Ovary (tissue), 3 donors: ENCODE data around the gene AUTS2.

ENCODE experiments used
- CTCF ChIP-seq, 3 donors: fragments of 450-650 bp in 2 of 3; fragments of 200-600 bp in 1 of 3; IDR thresholded peaks; one replicate each; pipeline versions ENCODE4 v1.5.1 to v1.8.0; 2016 to 2022; ENCODE audit warnings: antibody characterized with exemption in 3 of 3, mild to moderate bottlenecking in 1 of 3
- EP300 ChIP-seq: sonication (generic); formaldehyde crosslinking; IDR thresholded peaks from one replicate; pipeline ENCODE4 v1.6.1; 2017; ENCODE audit warnings: antibody characterized with exemption
- POLR2A ChIP-seq: fragments of 450-650 bp; IDR thresholded peaks from one replicate; pipeline ENCODE4 v1.6.1; 2017; ENCODE audit warnings: antibody characterized with exemption, mild to moderate bottlenecking, moderate library complexity
- donor health status: DM: no; HTN: no; CAD: no.

- TF ChIP-seq CTCF (IDR thresholded peaks at IDR 0.05) (no peak), EP300 (no peak), POLR2A (no peak)
Observed at GRCh38 chr7:70217571-70217970, 619.3 kb downstream of the AUTS2 start.
